Vagina (tissue), 2 donors: ENCODE results near the gene CCDC92.

ENCODE experiments used
- CTCF ChIP-seq, 3 experiments: fragments of 450-650 bp in 2 of 3; fragments of 200-600 bp in 1 of 3; sonication (generic) in 1 of 3; IDR thresholded peaks; one replicate each; pipeline ENCODE4 v1.5.1; 2017 to 2019; ENCODE audit warnings: antibody characterized with exemption in 3 of 3, mild to moderate bottlenecking in 2 of 3, moderate library complexity in 2 of 3
- POLR2A ChIP-seq, 2 donors: fragments of 450-650 bp; IDR thresholded peaks; one replicate each; pipeline ENCODE4 v1.6.1; 2017; ENCODE audit warnings: antibody characterized with exemption in 2 of 2, mild to moderate bottlenecking in 2 of 2, moderate library complexity in 2 of 2
- POLR2AphosphoS5 ChIP-seq, 2 donors: sonication (generic); formaldehyde crosslinking; IDR thresholded peaks; one replicate each; pipeline ENCODE4 v1.9.0; 2017; ENCODE audit warnings: antibody characterized with exemption in 2 of 2, mild to moderate bottlenecking in 2 of 2, low read depth in 1 of 2; ENCODE audit not compliant: insufficient read depth in 1 of 2

GRCh38 chr12:124015494-124016461 lies 43.1 kb upstream of the CCDC92 start:
- TF ChIP-seq POLR2A (IDR thresholded peaks at IDR 0.05) (no peak), POLR2AphosphoS5 (IDR thresholded peaks at IDR 0.05; ENCODE audit: insufficient read depth in 1 of 2, low read depth in 1 of 2) (no peak), CTCF (IDR thresholded peaks at IDR 0.05) (no peak)
